ENCODE results near the gene NPIPA8.
"Not testable (repeated sequence)": the region's sequence is repeated elsewhere in the genome, so short reads cannot be mapped to it uniquely, and the experiment has no call there.

The NPIPA8 gene

GRCh38 chr16:18336636-18337035, at the start of gene NPIPA8:
NPIPA8 (minus strand) TSS chr16:18336736; CDS start chr16:18332662, 4,074 bp downstream.
- not testable (repeated sequence) for DNase-seq

- DNase-seq = not testable (repeated sequence)
Observed at GRCh38 chr16:18385285-18385684, 48.7 kb upstream of the NPIPA8 start.

- not testable (repeated sequence) for DNase-seq
Observed at GRCh38 chr16:18384869-18385268, 48.3 kb upstream of the NPIPA8 start.

- not testable (repeated sequence) for DNase-seq
Observed at GRCh38 chr16:18384098-18384636, 47.6 kb upstream of the NPIPA8 start.

GRCh38 chr16:18382696-18383095, 46.2 kb upstream of the NPIPA8 start:
- DNase-seq = not testable (repeated sequence)

GRCh38 chr16:18347742-18348141, 11.2 kb upstream of the NPIPA8 start:
- DNase-seq = not testable (repeated sequence)

- not testable (repeated sequence) for DNase-seq
Observed at GRCh38 chr16:18346993-18347392, 10.5 kb upstream of the NPIPA8 start.

GRCh38 chr16:18344634-18345033, 8.1 kb upstream of the NPIPA8 start:
- not testable (repeated sequence) for DNase-seq

- DNase-seq = not testable (repeated sequence)
Observed at GRCh38 chr16:18341986-18342385, 5.5 kb upstream of the NPIPA8 start.

GRCh38 chr16:18341417-18341960, 5.0 kb upstream of the NPIPA8 start:
- not testable (repeated sequence) for DNase-seq

GRCh38 chr16:18339210-18339609, 2.7 kb upstream of the NPIPA8 start:
- DNase-seq = not testable (repeated sequence)

GRCh38 chr16:18311811-18312210, 24.7 kb downstream of the NPIPA8 start:
- DNase-seq = not testable (repeated sequence)

- not testable (repeated sequence) for DNase-seq
Observed at GRCh38 chr16:18309159-18309558, 27.4 kb downstream of the NPIPA8 start.

GRCh38 chr16:18307241-18307640, 29.3 kb downstream of the NPIPA8 start:
- not testable (repeated sequence) for DNase-seq

GRCh38 chr16:18306066-18306465, 30.5 kb downstream of the NPIPA8 start:
- not testable (repeated sequence) for DNase-seq

GRCh38 chr16:18303059-18303706, 33.4 kb downstream of the NPIPA8 start:
- not testable (repeated sequence) for DNase-seq

- not testable (repeated sequence) for DNase-seq
Observed at GRCh38 chr16:18297714-18298113, 38.8 kb downstream of the NPIPA8 start.

GRCh38 chr16:18296931-18297330, 39.6 kb downstream of the NPIPA8 start:
- not testable (repeated sequence) for DNase-seq

GRCh38 chr16:18294371-18294770, 42.2 kb downstream of the NPIPA8 start:
- DNase-seq = not testable (repeated sequence)

GRCh38 chr16:18293337-18293956, 43.1 kb downstream of the NPIPA8 start:
- not testable (repeated sequence) for DNase-seq

GRCh38 chr16:18290959-18291358, 45.6 kb downstream of the NPIPA8 start:
- DNase-seq = not testable (repeated sequence)

- DNase-seq = not testable (repeated sequence)
Observed at GRCh38 chr16:18286342-18286741, 50.2 kb downstream of the NPIPA8 start.

- DNase-seq = not testable (repeated sequence)
Observed at GRCh38 chr16:18280319-18280718, 56.2 kb downstream of the NPIPA8 start.

GRCh38 chr16:18276756-18277155, 59.8 kb downstream of the NPIPA8 start:
- not testable (repeated sequence) for DNase-seq

Data from DMS153 (cell line).